Activated CD4-positive, alpha-beta T cell treated with anti-CD3 and anti-CD28 coated beads for 1 hour (primary cell): ENCODE data around the gene FAM174C.

ENCODE experiments used
- DNase-seq: peaks from one replicate; pipeline ENCODE4 v3.0.0-alpha.2; 2020

The FAM174C gene

DNA sequence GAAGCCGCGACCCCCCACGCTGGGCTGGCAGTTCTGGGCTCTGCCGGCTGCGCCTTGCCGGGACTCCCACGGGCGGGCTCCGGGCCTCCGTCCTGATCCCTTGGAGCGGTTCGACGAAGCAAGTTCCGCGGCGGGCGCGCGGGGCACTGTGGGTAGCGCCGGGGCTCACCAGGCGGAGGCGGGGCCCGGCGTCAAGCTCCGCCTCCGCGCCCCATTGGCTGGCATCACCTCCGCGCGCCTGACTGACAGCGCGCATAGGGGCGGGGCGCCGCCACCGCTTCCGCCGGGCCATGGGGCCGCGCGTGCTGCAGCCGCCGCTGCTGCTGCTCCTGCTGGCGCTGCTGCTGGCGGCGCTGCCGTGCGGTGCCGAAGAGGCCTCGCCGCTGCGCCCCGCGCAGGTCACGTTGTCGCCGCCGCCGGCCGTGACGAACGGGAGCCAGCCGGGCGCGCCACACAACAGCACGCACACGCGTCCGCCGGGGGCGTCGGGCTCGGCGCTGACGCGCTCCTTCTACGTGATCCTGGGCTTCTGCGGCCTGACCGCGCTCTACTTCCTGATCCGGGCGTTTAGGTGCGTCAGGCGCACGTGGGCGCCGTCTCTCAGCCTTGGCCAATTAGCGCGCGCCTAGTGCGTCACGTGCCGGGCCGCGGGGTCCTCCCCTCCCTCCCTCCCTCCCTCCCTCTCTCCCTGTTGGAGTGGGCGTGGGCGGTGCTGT, at the start of gene FAM174C:
Gene FAM174C, plus strand, starts transcription at position 271 of the 716 bp plus-strand sequence. Its CDS starts 20 bp downstream, at position 291.
- peak; percentile 95 for DNase-seq

- DNase-seq: no peak
Measured at GRCh38 chr19:1226227-1226518, 49.2 kb upstream of the FAM174C start.

DNA sequence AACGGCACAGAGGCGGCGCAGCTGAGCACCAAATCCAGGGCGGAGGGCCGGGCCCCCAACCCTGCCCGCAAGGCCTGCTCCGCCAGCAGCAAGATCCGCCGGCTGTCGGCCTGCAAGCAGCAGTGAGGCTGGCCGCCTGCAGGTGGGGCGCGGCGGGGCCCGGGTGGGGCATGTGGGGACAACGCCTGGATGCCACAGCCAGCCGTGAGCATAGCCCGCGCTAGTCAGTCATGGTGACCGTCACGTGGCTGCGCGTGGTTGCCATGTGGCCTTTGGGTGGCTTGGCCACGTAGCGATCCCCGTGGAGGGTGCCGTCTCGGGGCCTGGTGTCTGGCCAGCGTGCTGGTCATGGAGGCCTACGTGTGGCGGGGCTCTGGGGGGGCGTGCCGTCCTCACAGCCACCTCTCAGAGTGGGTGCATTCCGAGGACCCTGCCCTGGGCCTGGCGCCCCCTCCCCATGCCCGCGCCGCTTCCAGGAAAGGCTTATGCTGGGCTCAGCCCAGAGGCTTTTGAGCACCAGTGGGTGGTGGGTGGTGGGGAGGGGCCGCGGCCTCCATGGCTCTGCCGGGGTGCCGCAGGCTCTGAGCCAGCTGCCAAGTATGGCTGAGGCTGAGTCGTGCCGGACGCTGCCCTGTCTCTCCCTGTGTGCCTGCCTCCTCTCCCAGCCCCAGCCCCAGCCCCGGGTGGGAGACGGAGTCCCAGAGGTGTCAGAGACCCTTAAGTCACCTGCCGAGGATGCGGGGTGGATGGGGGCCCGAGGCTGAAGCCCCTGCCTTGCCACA, 48.6 kb upstream of the FAM174C start:
- DNase-seq: no peak

DNA sequence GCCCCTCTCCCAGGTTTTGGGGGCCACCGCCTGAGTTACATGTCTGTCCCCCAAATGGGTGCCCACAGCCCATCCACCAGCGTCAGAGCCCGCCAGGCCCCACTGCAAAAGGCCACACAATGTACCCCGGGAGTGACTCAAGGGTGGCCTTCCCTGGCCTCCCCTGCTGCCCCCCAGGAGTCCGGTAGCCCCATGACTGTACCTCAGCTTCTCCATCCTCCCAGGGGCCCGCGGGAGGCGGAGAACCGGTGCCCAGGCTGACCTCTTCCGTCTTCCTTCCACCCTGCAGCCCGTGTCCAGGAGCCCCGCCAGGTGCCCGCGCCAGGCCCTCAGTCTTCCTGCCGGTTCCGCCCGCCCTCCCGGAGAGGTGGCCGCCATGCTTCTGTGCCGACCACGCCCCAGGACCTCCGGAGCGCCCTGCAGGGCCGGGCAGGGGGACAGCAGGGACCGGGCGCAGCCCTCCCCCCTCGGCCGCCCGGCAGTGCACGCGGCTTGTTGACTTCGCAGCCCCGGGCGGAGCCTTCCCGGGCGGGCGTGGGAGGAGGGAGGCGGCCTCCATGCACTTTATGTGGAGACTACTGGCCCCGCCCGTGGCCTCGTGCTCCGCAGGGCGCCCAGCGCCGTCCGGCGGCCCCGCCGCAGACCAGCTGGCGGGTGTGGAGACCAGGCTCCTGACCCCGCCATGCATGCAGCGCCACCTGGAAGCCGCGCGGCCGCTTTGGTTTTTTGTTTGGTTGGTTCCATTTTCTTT, 47.9 kb upstream of the FAM174C start:
- DNase-seq: no peak

DNA sequence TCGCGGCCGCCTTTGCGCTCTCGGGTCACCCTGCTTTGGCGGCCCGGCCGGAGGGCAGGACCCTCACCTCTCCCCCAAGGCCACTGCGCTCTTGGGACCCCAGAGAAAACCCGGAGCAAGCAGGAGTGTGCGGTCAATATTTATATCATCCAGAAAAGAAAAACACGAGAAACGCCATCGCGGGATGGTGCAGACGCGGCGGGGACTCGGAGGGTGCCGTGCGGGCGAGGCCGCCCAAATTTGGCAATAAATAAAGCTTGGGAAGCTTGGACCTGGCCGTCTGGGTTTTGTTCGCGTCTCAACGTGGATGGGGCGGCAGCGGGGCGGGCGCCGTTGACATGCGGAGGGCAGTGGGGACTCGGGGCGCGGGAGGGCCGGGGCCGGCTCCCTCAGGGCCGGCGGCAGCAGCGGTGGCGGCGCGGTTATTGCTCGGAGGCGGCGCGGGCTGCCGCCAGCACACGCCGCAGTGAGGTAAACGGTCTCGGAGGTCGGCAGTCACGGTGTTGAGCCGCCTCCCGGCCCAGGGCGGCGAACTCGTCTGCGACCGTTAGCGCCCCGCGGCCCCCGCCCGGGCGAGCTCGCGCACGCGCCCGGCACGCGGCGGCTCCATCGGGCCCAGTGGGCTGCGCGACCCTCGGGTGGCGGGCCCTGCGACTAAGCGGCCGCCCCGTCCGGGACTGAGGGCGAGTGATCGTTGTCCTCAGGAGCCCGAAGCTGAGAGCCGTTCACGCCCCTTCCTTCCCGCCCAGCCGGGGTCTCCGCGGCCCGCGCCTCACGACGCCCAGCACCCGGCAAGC, 47.0 kb upstream of the FAM174C start:
- DNase-seq: no peak

DNA sequence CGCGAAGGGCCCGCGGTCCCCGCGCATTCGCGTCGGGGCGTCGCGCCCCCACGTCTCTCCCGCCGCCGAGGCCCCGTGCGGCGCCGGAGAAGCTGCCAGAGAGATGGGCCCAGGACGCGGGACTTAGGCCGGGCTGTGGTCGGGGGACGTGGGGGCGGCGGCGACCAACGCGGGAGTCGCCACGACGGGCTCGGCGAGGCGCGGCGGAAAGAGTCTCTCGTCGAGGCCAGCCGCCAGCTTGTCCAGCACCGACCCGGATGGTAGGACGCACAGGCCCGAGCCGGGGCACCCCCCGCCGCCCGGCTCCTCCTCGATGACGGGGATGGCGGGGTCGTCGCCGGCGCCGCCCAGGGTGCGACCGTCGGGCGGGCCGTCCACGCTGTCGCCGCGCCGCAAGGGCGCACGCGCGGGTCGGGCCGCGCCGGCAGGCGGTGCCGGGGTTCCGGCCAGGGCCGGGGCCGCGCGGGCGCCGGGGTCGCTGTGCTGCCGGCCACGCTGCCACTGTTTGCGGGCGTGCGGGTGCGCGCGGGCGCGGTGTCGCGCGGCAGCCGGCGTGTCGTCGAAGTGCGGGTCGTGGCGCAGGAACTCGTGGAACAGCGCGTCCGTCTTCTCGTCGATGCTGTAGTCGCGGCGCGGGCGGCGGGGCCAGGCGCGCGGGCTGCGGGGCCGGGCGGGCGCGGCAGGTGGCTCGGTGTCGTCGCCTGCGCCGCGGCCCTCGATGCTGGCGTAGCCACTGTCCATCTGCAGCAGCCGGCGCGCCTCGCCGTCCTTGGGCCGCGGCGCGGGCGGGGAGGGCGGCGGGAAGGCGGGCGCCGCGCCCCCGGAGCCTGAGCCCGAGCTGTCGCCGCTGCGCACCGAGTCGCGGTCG, 46.0 kb upstream of the FAM174C start:
- no peak for DNase-seq

- DNase-seq: no peak
Measured at GRCh38 chr19:1229924-1230782, 45.2 kb upstream of the FAM174C start.

- no peak for DNase-seq
Measured at GRCh38 chr19:1230783-1231489, 44.4 kb upstream of the FAM174C start.

- no peak for DNase-seq
Measured at GRCh38 chr19:1231729-1232637, 43.3 kb upstream of the FAM174C start.

DNA sequence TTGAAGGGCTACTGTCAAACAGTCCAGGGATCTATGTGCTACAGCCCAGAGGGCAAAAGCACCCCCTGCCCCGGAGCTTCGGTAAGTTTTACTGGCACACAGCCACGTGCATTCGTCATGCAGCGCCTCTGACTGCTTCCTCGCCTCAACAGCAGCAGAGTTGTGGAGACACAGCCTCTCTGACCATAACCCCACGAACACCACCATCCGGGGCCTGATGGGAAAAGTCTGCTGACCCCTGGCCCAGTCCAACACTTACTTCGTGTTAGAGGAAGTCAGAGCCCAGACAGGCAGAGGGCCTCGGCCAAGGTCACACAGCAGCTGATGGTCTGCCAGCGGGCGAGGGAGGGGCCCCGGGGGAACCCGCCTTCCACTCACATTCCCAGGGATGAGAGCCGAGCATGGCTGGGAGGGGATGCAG, 42.7 kb upstream of the FAM174C start:
- no peak for DNase-seq

DNA sequence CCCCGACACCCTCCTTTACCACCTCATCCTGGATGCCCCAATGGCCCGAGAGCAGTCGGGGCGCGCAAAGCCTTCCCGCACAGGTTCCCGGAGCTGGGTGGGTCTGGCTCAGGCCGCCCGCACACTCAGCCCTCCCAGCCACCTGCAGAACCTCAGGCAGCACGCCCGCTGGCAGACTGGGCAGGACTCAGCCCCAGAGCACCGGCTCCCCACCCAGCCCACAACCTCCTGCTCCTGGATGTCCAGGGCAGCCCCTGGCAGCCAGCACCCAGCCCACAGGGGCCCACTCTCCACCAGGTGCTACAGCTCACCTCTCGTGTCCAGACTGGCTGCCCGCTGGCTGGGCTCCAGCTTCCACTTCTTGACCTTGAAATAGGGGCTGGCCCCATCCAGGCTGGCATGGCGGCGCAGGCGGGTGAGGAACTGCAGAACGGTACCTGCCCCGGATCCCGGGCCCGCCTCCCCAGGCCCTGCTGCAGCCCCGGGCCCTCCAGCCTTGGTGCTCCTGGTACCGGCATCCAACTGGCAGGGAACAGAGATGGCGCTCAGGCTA, 42.1 kb upstream of the FAM174C start:
- no peak for DNase-seq

- no peak for DNase-seq
Measured at GRCh38 chr19:1234051-1234954, 41.0 kb upstream of the FAM174C start.

DNA sequence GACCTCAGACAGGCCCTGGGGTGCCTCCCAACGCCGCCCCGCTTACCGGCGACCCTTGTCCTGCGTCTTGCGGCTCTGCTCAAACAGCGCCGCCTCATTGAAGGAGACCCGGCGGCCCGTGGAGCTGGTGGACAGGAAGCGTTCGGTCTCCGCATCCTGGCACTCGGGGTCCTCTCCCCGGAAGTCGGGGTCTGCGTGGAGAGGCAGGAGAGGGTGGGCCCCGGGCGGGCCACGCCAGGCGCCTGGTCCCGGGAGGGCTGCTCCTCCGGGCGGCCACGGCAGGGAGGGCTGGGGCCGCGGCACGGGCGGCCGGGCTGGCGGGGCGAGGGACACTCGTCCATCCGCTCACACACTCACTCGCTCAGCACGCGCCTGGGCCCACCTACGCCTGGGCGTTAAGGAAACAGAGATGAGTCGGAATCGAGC, 40.4 kb upstream of the FAM174C start:
- DNase-seq: no peak

DNA sequence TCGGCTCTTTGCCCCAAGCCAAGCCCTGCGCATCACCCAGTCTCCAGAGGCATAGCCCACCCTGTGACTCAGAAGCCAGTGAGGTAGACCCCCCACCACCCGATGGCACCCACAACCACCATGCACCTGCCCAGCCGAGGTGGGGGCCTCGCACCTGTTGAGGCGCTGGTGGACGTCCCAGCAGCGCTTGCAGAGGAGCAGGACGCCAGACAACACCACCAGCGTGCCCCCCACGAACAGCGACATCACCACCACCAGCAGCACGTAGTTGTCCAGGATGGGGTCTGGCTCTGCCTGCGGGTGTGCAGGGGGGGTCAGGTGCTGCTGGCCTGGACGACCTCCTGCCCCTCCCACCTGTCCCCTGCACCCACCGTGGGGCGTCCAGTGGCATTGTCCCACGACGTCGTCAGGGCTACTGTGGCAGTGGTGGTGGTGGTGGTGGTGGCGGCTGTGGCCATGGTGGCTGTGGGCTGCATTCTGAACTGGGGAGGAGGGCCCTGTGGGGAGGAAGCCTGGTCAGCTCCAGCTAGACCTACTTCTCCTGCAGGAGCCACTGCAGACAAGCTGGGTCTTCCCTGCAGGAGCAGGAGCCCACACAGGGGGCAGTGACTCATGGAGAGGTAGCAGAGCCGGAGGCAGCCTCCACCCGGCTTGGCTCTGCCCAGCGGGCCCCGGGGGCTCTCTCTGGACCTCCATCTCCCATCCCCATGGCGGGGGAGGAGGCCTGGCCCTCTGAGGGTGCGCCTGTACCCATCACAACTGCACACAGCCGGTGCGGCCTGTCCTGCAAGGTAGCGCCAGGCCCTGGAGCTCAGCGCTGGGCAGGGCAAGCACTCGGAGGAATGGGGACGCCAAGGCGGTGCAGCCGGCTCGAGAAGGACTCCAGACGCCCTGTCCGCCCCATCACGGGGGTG, 39.4 kb upstream of the FAM174C start:
- DNase-seq: no peak

DNA sequence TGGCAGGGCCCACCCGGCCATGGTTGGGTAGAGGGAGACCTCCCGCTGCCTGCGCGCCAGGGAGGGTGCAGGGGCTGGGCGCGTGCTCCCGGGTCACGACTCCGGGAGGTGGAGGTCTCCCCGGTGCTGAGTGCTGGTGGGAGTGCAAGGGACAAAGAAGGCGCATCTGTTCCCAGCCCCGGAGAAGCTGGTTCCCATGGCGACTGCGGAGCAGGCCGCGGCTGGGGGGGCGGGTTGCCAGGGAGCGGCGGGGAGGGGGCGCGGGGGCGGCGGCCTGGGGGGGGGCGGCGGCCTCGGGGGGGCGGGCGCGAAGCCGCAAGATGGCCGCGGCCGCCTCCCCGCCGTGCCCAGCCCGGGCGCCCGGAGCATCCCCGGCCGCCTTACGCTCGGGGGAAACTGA, 38.8 kb upstream of the FAM174C start:
- no peak for DNase-seq

- DNase-seq: no peak
Measured at GRCh38 chr19:1237027-1237659, 38.2 kb upstream of the FAM174C start.
